Naive B cell (primary cell): ENCODE measurements around the gene KCTD3. TPM values are rescaled to one million over a fixed set of nuclear protein-coding genes. Genes with fewer than 3 reads are reported as not detected.
A peak's percentile ranks its signal among the peaks of the same experiment; 100 is the strongest.

Experiments used
- ATAC-seq, 2 donors: fragments of 150-1000 bp; cut with Tn5 transposase; 2 replicates each; pipeline ENCODE4 v1.10.0; 2021; ENCODE audit warnings: low read depth in 2 of 2, mild to moderate bottlenecking in 2 of 2, moderate library complexity in 2 of 2
- DNase-seq: peaks from one replicate; pipeline ENCODE4 v3.0.0; 2022
- H3K27ac Mint-ChIP-seq, 6 donors: one replicate each; pipeline ENCODE4 v1.8.0; 2020 to 2022; ENCODE audit warnings: mild to moderate bottlenecking in 6 of 6, mixed read lengths in 6 of 6, moderate library complexity in 5 of 6, inconsistent platforms in 2 of 6
- H3K27me3 Mint-ChIP-seq, 3 donors: one replicate each; pipeline ENCODE4 v1.8.0; 2021 to 2022; ENCODE audit warnings: mixed read lengths in 3 of 3, mild to moderate bottlenecking in 1 of 3
- H3K36me3 Mint-ChIP-seq, 2 donors: one replicate each; pipeline ENCODE4 v1.8.0; 2020 to 2022; ENCODE audit warnings: mixed read lengths in 2 of 2, inconsistent platforms in 1 of 2, mild to moderate bottlenecking in 1 of 2
- H3K4me1 Mint-ChIP-seq, 3 donors: one replicate each; pipeline ENCODE4 v1.8.0; 2020 to 2022; ENCODE audit warnings: mixed read lengths in 3 of 3, inconsistent platforms in 1 of 3, mild to moderate bottlenecking in 1 of 3, moderate library complexity in 1 of 3
- H3K4me3 Mint-ChIP-seq, 8 donors: one replicate each; pipeline ENCODE4 v1.8.0; 2020 to 2022; ENCODE audit warnings: mild to moderate bottlenecking in 8 of 8, mixed read lengths in 8 of 8, moderate library complexity in 8 of 8, inconsistent platforms in 2 of 8
- H3K9me3 Mint-ChIP-seq, 7 donors: one replicate each; pipeline ENCODE4 v1.8.0; 2020 to 2022; ENCODE audit warnings: mixed read lengths in 7 of 7, mild to moderate bottlenecking in 5 of 7, inconsistent platforms in 2 of 7, moderate library complexity in 1 of 7
- polyA plus RNA-seq, 6 donors: library from polyadenylated mRNA; unstranded; fragments of 300-500 nt; fragmentation: Illumina TruSeq; gene quantifications; one replicate each; pipeline ENCODE4 v1.2.3, GENCODE V29; 2021; ENCODE audit warnings: low read depth in 6 of 6

KCTD3 gene
- polyA plus RNA-seq, 6 donors from 2014 or later = 1.9 to 5.6 (median 3.7) TPM

GRCh38 chr1:215657047-215657446, 89.9 kb downstream of the KCTD3 start:
- H3K36me3 Mint-ChIP-seq = no peaks in the 10 kb centered on the region
- H3K4me1 Mint-ChIP-seq = no peaks in the 10 kb centered on the region

GRCh38 chr1:215660259-215660658, 93.2 kb downstream of the KCTD3 start:
- ATAC-seq (no peak), DNase-seq (no peak)
- H3K36me3 Mint-ChIP-seq = no peaks in the 10 kb centered on the region
- H3K9me3 Mint-ChIP-seq = no peaks in the 10 kb centered on the region
- H3K4me3 Mint-ChIP-seq = no peak overlapping the region
- no peaks in the 10 kb centered on the region for H3K4me1 Mint-ChIP-seq
- peaks cover 0 to 6% (median 5%) of the 10 kb centered on the region in 3 donors for H3K27me3 Mint-ChIP-seq
- H3K27ac Mint-ChIP-seq = no peak overlapping the region

More at GRCh38 chr1:215657047-215657446, 89.9 kb downstream of the KCTD3 start:
- DNase-seq (no peak), ATAC-seq (no peak)
- H3K4me3 Mint-ChIP-seq = no peak overlapping the region
- peaks cover 0 to 9% (median 2%) of the 10 kb centered on the region in 3 donors for H3K27me3 Mint-ChIP-seq
- no peak overlapping the region for H3K27ac Mint-ChIP-seq
- H3K9me3 Mint-ChIP-seq = no peaks in the 10 kb centered on the region

GRCh38 chr1:215661033-215661432, 93.9 kb downstream of the KCTD3 start:
- no peak for DNase-seq
- H3K9me3 Mint-ChIP-seq = no peaks in the 10 kb centered on the region
- H3K27me3 Mint-ChIP-seq = peaks cover 0 to 6% (median 5%) of the 10 kb centered on the region in 3 donors
- no peaks in the 10 kb centered on the region for H3K36me3 Mint-ChIP-seq
- peak overlapping the region in 1 of 8 donors; percentile 9 for H3K4me3 Mint-ChIP-seq
- H3K4me1 Mint-ChIP-seq = no peaks in the 10 kb centered on the region
- ATAC-seq = no peak
- H3K27ac Mint-ChIP-seq = peak overlapping the region in 1 of 6 donors; percentile 34

DNA sequence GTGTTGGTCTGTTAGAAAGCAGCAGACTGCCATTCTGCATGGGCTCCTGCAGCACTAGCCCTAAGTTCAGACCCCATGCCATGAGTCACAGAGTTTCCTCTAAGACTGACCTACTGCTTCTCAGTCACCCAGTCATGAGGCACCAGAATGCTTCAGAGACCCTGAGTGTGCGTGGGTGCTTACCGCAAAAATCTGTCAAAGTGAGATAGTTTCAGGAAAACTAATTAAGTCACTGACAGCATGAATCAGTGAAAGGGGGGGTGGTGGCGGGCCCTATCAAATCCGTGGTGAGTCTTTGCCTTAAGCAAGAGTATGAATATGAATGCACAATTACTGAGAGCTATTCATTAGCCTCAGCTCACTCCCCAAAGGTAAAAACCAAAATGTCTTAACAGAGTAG, 98.1 kb downstream of the KCTD3 start:
- Mint-ChIP-seq H3K36me3 (no peaks in the 10 kb centered on the region), H3K27me3 (peaks cover 0 to 6% (median 5%) of the 10 kb centered on the region in 3 donors), H3K4me1 (no peaks in the 10 kb centered on the region), H3K4me3 (no peak overlapping the region), H3K9me3 (no peaks in the 10 kb centered on the region), H3K27ac (no peak overlapping the region)
- no peak for ATAC-seq
- no peak for DNase-seq

DNA sequence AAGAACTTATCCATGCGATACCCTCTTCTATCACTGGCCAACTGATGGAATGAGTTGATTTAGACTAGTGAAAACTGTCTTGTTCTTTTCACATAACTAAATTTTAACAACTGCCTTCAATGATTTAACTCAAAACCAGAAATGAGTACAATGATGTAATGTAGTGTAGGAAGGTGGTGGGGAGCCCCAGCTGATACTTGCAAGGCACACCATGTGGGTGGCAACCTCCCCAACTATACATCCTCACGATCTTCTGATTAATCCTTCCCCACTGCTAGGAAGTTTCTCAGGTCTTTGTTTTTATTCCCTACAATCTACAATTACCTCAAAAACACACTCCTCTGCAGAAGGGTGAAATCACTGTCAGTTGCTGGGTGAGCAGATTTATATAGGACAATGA, 100.7 kb downstream of the KCTD3 start:
- Mint-ChIP-seq H3K4me1 (no peaks in the 10 kb centered on the region), H3K36me3 (no peaks in the 10 kb centered on the region), H3K9me3 (peaks cover 0 to 2% (median 0%) of the 10 kb centered on the region in 7 donors), H3K27me3 (peaks cover 0 to 3% (median 0%) of the 10 kb centered on the region in 3 donors), H3K4me3 (no peak overlapping the region), H3K27ac (no peak overlapping the region)
- no peak for DNase-seq
- ATAC-seq = no peak

- Mint-ChIP-seq H3K36me3 (no peaks in the 10 kb centered on the region), H3K27me3 (no peaks in the 10 kb centered on the region), H3K9me3 (peaks cover 0 to 2% (median 0%) of the 10 kb centered on the region in 7 donors), H3K4me3 (no peak overlapping the region), H3K27ac (no peak overlapping the region), H3K4me1 (no peaks in the 10 kb centered on the region)
- ATAC-seq = no peak
- DNase-seq = no peak
These were observed 102.8 kb downstream of the KCTD3 start for GRCh38 chr1:215669806-215670491.
